GM10847 (cell line): ENCODE measurements around the gene ARHGAP20.

Experiments
- POLR2A ChIP-seq: IDR thresholded peaks from 2 replicates; pipeline ENCODE4 v1.6.1; 2011; ENCODE audit not compliant: insufficient read length; ENCODE audit errors: extremely low read depth

ARHGAP20 gene

DNA sequence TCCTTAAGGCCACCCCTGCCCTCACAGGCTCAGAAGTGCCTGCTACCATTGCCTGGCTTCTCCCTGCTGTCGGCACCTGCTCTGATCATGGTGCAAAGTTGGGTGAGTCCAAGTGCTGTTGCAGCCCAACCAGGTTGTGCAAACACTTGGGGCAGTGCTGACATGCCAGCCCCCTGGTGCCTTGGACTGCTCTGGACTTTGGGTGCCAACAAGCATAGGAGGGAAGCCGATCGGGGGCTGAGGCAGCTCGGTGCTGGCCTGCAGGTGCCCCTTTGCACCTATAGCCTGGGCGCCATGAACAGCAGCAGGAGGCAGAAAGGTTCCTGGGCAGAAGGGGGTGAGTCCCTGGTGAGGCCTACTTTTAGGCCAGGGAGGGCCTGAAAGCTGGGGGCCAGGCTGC, 113.0 kb downstream of the ARHGAP20 start:
- no peak for TF ChIP-seq POLR2A

DNA sequence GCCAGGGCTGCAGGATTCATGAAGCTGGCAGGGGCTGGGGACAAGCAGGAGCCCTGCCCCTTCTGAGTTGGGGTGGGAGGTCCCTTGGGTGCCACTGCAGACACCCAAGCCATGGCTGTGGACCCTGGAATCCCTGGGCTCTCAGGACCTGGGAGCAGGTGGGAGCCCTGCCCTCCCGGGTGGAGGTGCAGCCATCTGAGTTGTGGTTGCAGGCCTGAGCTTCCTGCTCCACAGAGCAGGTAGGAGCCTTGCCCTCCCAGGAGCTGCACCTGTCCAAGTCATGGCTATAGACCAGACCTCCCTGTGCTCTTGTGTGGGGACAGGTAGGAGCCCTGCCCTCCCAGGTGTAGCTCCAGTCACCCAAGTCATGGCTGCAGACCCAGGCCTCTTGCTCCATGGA, 113.5 kb downstream of the ARHGAP20 start:
- no peak for TF ChIP-seq POLR2A

DNA sequence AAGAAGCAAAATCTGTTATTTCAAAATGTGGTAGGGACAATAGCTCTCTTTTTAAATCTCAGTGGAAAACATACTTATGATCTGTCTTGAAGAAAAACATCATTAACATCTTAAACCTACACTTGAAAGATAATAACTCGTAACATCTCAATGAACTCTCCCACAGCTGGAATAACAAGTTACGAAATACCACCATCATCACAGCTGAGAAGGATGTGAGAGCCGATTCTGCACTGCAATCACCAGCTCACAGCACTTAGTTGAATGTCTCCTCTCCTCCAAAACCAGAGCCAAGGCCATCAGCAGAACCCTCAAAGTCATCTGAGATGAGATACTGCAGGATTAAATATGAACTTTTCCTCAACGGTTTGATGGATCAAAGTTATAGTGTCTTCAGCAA, 124.3 kb downstream of the ARHGAP20 start:
- TF ChIP-seq POLR2A, result no peak

DNA sequence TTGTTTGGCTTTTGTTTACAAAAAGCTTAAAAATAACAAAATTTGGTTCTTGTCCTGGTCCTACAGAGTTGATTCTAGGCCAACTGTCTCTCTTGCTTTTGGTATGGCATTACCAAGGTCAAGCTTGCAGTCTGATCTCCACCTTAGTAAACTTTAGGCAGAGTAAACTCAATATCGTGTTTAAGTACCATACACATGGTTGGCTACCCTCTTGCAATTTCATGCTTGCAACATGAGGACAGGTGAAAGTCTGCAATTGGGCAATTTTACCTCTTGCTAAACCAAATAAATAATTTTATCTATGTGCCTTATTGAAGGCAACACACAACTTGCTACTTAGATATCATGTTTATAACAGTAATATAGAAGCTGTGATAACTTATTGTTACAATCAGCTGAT, 125.1 kb downstream of the ARHGAP20 start:
- no peak for TF ChIP-seq POLR2A

DNA sequence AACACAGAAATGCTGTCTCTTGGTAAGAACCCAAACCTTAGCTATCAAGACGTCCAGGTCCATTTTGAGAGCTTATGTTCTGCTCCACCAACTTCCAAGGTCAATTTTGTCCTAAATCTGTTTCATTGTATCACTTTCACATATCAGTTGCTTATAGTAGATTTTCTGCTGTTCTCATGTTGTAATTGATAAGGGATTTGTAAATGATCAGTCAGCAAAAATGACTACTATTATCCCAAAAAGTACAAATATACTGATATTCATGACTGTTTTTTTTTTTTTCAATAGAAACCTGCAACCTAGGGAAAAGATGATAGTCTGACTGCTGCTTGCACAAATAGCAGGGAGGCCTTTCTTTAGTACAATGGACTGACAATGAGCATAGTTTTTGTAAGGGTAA, 128.1 kb downstream of the ARHGAP20 start:
- no peak for TF ChIP-seq POLR2A

DNA sequence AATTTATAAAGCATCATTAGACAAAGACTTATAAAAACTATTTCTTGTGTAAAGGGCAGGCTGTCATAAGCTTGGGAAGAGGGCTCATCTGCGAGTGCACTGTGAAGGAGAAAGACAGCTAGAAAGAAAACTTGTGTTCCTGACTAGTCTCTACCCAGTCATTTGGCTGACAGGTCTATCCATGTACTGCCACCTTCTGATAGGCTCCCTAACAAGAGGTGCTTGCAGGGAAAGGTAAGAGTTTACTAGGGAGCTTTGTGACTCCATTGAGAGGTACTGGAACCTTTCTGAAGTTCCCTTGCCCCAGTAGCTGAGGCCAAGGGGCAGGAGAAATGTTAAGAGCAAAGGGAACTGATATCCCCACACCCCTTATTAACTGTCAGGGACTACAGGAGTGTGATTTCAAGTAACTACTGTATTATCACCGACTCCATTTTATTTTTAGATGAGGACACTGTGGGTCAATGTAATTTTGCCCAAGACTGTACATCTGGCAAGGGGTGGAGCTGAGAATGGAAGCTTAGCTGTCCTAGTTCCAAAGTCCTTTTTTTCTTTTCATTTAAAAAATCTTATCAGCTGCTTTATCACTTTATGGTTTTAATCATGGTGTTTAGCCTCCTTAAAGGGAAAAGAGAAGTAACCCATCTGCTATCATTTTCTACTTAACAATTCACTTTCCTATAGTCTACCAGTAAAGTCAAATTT, 129.4 kb downstream of the ARHGAP20 start:
- no peak for TF ChIP-seq POLR2A

DNA sequence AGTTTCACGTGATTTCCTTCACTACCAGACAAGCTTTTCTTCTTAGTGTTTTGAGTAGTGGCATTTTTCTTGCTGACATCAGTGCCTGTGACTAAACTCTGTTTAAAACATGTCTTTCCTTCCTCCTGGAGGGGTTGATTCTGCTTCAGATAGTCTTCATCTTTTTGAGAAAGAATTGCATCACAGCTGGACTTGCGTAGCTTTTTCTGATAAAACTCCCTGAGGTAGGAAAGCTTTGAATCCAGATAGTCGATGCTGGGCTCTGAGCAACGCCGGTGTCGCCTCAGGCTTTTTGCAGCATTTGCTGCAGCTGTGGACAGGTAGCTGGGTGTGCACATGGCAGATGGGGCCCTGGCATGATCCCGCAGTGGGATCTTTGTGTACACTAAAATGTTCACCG, 131.7 kb downstream of the ARHGAP20 start:
- TF ChIP-seq POLR2A, result no peak

DNA sequence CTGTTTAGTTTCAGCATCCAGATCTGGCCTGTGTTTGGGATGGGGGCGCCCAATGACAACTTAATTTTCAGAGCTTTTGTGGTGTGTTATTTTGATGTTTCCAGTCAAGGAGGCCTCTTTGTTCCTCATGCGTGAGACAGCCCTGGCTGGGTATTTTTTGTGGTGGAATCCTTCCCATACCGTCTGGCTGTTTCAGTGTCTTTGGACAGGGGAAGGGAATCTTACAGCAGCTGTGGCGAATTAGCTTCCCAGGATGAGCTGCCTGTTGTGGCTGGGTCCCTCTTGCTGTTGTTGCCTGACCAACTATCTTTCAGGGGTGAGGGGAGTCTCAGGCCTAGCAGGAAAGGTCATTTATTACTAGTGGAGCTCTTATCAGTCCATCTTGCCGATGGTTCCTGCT, 138.8 kb downstream of the ARHGAP20 start:
- no peak for TF ChIP-seq POLR2A

DNA sequence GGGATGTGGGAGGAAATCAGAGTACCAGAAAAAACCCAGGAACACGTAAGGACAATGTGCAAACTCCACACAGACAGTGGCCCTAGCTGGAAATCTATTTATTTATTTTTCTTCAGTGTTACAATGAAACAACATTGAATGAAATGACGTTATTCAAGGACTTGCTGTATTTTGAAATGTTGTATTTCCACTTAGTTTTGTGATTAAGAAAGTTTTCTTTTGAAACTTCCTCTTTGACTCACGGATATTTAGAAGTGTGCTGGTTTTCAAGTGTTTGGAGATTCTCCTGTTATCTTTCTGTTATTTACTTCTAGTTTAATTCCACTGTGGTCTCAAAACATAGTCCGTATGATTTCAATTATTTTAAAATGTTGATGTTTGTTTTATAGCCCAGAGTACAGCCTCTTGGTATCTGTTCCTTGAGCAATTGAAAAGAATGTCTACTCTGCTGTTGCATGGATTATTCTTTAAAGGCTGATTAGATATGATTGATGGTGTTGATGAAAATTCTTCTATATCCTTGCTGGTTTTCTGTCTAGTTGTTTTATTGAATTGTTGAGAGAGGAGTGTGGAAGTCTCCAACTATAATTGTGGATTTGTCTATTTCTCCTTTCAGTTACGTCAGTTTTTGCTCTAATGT, 141.0 kb downstream of the ARHGAP20 start:
- TF ChIP-seq POLR2A, result no peak

DNA sequence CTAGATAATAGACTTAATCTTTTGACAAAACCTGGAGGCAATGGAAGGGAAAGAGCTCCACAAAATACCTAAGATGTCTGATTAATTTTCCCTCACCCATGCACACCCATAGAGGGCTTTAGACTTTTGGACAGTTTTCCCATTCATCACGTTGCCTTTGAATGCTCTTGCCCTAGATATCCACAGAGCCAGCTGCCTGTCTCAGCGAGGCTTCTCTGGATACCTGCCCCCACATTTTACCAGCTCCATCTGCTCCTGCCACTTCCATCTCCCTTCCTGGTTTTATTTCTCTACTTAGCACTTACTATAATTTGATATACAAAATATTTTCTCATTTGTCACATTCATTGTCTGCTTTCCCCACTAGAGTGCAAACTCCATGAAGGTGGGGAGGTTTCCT, 145.7 kb downstream of the ARHGAP20 start:
- TF ChIP-seq POLR2A, result no peak

DNA sequence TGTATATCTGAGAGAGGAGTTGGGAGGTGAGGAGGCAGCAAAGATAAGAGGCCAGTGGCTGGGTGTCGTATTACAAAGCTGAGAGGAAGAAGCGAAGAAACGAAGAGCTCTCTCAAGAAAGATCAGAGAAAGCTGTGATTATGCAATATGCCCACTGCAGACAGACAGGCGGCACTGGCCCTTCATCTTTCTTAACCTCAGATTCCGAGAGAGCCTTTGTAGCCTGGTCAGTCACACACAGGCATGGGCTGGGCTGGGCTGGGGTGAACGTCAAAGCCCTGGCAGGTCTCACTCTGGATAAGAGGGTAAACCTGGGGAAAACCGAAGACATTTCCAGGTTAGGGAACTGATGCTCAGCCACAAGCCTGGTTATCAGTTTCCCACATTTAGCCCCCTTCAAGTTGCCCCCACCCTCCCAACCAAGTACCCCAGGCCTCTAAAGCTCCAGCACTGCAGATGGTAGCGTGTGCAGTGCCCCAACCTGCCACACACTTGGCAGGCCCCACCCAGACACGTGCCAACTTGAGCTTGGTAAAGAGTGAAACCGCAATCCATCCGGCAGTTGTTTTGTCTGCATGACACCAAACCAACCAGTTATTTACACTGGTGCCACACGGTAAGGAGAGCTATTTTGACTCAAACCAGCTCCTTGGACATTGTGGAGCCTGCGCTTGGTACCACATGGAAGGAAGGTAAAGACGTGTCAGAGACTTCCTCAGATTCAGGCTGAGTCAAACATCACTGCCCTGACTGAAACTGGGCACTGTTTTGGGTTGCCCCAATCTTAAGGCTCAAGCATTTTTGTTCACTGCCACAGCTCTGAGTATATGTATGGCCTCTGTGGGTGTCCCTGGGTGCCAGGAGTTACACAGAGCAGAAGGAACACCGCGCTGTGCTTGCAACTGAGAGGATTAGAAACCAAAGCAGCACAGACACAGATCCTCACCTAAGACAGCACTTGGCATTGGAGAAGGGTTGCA, 146.6 kb downstream of the ARHGAP20 start:
- TF ChIP-seq POLR2A, result no peak

DNA sequence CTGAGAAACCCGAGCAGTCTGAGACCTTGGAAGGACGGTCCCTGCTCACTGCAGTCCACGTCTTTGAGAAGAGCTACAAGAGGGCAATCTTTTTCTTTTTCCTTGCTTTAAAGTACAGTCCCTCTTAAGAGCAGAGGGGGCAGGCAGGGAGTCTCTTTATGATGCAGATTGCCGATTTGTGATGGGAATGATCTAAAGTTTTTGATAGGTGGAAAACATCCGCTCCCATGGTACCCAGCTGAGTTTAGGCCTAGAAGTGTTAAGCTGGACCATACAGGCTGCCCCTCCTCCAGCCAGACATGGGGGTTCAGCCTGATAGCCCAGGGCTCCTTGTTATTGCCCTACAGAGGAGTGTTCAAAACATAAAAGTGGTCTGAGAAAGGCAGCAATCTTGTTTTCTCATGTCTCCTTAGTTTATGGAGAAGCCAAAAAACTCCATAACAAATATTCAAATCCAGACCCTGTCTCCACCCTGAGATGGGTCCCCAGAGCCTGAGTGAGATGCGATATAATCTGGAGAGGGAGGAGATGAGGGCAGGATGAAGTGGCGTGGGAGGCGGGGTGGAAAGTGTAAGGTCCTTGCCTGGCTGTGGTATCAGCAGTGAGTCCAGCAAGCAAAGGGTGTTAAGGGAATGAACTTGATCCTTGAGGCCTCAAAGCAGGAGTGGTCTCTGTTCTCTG, 147.4 kb downstream of the ARHGAP20 start:
- TF ChIP-seq POLR2A, result no peak

DNA sequence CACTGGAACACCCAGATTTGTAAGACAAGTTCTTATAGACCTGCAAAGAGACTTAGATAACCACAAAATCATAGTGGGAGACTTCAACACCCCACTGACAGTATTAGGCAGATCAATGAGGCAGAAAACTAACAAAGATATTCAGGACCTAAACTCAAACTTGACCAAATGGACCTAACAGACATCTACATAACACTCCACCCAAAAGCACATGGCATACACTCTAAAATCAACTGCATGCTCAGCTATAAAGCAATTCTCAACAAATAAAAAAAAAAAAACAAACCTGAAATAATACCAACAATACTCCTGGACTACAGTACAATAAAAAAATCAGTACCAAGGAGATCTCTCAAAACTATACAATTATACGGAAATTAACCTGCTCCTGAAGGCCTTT, 167.5 kb downstream of the ARHGAP20 start:
- no peak for TF ChIP-seq POLR2A

DNA sequence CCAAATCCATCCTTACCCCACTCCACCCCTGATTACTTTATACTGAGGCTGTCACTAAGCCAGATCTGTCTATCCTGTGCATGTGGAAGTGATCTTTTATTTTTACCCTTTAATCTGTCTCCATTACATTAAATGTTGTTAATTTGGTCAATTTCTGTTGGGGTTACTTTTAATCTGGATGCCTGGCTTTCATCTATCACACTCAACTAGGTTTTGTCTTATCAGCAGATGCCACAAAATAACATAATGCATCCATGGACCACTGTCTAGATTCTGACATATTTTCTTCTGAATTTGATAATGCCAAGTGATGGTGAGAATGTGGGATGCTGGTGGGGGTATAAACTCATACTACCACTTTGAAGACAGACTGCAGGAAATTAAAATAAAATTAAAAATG, 174.1 kb downstream of the ARHGAP20 start:
- TF ChIP-seq POLR2A, result no peak
